ENCODE measurements around the gene PAOX.

Gene PAOX

GRCh38 chr10:133440633-133441285 lies 61.7 kb downstream of the PAOX start:
- H3K27ac ChIP-seq: no peak overlapping the region
- TF ChIP-seq ZFX (IDR thresholded peaks at IDR 0.05; ENCODE audit: borderline replicate concordance) (no peak), CTCF (IDR thresholded peaks at IDR 0.05) (no peak)

Measured in 22Rv1 (cell line).